Activated CD8-positive, alpha-beta memory T cell treated with anti-CD3 and anti-CD28 coated beads, Interleukin-2, amount 50 U/mL, for 48 hours (primary cell): ENCODE results near the gene FPR1.
A peak's percentile ranks its signal among the peaks of the same experiment; 100 is the strongest.

ENCODE experiments used
- DNase-seq: peaks from one replicate; pipeline ENCODE4 v3.0.0-alpha.2; 2020

FPR1 gene, protein sequence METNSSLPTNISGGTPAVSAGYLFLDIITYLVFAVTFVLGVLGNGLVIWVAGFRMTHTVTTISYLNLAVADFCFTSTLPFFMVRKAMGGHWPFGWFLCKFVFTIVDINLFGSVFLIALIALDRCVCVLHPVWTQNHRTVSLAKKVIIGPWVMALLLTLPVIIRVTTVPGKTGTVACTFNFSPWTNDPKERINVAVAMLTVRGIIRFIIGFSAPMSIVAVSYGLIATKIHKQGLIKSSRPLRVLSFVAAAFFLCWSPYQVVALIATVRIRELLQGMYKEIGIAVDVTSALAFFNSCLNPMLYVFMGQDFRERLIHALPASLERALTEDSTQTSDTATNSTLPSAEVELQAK

GRCh38 chr19:51751655-51752054, at the start of gene FPR1:
Gene FPR1 (minus strand): TSS chr19:51751878. CDS start chr19:51746994, 4,884 bp downstream.
- DNase-seq = no peak

- no peak for DNase-seq
Observed at GRCh38 chr19:51800473-51801244, 49.0 kb upstream of the FPR1 start.

DNA sequence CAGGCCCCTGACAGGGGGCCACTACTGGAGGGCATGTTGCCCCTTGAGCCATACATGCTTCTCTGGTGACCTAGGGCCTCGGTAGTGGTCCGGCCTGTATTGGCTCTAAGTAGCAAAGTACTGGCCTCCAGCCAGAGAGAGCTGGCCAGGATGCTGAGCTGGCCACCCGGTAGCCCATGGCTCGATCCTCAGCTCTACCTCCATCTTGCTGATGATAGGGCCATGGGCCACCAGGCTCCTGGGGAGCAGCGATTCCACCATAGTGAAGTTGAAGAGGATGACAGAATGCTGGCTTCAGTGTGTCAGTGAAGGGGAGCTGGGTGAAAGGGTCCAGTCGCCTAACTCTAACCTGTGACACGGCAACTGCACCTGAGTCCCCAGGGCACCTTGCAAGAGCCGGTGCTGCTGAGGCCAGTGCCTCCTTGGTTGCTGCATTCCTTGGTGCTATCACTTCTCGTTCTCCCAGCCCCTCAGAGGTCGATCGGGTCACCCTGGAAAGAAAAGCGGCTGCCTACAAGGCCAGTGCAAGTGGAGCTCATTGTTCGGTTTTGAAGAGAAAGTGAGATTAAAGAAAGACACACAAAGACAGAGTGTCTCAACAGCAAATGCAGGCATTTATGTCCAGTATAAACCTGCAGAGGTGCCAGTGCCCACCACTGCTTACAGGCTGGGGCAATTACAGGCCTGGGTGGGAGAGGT, 48.2 kb upstream of the FPR1 start:
- no peak for DNase-seq

DNA sequence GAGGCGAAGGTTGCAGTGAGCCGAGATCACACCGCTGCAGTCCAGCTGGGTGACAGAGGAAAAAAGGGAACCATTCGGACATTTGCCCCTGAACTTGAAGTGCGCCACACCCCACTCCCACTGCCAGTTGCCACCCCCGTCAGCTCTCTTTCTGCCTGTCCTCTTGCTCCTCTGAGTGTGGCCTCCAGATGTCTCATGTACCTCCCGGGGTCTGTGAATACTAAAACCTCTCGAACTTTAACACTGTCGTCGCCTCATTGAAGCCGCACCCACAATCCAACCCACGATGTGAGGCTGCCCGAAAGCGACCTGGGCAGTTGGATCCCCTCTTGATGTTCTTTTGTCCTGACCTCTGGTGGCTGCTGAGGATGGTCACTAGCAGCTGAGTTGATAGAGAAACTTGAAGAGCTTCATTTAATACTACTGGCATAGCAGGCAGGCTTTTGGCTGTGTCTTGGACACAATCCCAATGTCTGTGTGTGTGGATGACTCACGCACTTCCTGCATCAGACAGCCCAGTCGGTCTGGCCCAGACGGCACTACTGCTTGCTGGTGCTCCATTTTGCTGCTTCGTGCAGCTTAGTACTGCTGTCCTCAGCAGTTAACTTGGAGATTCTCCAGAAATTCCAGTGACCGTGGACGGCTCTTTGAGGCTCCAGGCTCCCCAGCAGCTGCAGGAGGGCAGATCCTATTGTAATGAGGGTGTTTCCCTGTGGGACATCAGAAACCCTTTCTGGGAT, 47.5 kb upstream of the FPR1 start:
- DNase-seq = no peak

GRCh38 chr19:51798062-51798461, 46.4 kb upstream of the FPR1 start:
- DNase-seq = no peak

DNA sequence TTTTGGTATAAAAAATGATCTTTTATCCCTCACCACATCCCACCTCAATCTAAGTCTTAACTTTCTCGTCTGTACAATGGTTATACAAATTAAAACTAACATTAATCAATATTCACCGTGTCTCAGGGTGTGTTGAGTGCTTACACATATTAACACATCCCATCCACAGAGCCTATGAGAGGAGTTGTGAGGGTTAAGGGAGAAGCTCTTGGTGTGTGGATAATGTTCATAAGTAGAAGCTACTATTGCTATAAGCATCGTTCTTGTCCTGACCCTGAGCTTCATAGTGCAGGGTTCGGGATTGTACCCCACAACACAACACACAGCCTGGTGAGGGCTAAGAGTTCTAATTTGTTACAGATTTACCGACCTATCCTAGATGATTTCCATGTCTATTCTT, 45.8 kb upstream of the FPR1 start:
- no peak for DNase-seq

DNA sequence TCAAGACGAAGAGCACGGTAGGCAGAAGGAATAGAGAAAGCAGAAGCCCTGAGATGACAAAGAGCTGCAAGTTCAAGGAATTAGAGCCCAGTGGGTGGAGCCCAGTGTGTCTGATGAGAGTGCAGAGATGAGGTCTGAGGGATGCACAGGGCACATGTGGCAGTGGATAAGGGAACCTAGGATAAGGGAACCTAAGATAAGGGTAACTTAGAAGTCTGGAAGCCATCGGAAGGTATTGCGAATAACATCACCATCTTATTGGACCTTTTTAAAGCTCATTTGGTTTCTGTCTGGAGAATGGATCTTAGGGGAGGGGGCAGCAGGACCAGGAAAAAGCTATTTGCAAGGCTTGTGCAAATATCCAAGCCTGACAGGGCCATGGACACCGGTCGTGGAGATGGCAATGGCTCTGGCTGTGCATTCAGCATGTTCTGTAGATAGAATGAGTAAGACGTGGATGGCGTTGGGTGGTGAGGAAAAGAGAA, 44.6 kb upstream of the FPR1 start:
- no peak for DNase-seq

GRCh38 chr19:51794885-51795490, 43.3 kb upstream of the FPR1 start, which contains the start of gene FPR3:
Gene FPR3 (plus strand): TSS chr19:51795157. CDS start chr19:51823749, 28,592 bp downstream.
- no peak for DNase-seq

- DNase-seq = no peak
Observed at GRCh38 chr19:51793994-51794393, 42.3 kb upstream of the FPR1 start.

GRCh38 chr19:51792932-51793331, 41.3 kb upstream of the FPR1 start:
- no peak for DNase-seq

DNA sequence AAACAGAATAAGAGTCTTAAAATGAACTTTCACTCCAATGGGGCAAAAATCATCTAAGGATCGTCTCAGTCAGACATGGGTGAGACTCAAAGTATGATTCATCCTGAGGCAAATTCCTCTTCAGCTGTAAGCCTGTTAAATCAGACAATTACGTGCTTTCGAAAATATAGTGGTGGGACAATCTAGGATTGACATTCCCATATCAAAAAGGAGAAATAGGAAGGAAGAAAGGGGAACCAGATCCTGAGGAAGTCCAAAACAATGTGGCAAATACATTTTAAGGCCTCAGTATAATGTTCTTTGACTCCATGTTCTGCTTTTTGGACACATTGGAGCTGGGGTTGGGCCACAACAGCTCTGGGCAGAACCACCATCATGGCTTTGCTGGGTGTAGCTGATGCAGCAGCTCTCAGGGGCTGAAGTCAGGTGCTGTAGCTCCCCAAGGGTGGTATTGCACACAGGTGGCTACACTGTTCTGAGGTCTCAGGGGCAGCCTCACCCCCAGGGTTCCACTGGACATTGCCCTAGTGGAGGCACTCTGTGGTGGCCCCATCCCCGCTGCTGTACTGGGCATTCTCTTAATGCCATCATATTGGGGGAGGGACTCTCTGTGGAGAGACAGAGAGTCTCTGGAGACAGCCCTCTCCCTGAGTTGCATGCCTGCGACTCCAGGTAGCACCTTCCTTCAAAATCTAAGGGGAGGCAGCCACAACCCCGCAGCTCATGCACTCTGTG, 37.5 kb upstream of the FPR1 start:
- DNase-seq = no peak

DNA sequence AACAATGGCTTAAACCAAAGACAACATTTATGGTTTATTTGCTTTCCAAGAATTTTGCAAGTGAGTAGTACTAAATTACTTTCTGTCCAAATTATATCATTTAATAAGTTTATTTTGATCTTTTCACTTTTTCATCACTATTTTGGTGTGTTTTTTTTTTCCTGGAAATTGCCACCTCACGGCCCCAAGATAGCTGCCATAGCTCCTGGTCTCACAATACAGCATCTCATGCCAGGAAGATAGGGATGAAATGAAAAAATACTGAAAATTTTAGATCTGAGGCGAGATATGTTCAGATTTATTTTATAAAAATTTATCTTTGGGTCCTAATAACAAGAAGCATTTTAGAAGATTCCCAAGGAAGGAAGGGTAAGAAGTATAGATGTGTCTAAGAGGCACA, 36.4 kb upstream of the FPR1 start:
- no peak for DNase-seq

- no peak for DNase-seq
Observed at GRCh38 chr19:51786646-51787494, 35.2 kb upstream of the FPR1 start.

- peak; percentile 48 for DNase-seq
Observed at GRCh38 chr19:51784922-51785690, 33.4 kb upstream of the FPR1 start.

DNA sequence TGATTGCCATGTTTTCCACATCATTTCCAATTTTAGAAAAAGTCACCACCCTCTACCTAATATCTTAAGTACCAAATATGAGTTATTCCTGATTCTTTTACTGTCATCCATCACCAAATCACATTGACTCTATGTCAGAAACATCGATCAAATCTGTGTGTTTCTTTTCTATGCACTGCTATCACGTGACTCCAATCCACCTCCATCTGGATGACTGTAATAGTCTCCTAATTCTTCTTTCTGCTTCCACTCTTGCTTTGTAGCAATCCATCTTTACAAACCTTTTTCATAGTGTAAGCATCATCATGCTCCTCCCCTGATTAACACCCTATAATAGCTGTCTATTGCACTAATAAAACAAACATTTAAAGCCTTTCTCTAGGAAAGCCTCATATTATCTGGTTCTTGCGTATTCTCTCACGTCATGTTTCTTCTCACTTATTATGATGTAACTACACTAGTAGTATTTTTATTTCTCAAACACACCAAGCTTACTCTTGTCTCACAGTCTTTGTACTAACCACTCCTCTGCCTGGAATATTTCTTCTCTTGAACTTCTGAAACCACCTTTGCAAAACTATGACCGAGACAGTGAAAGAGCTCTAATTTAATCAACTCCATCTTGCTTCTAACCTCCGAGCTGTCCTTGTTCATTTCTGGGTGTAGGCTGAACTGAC, 32.6 kb upstream of the FPR1 start:
- DNase-seq = no peak

- DNase-seq = no peak
Observed at GRCh38 chr19:51783372-51783771, 31.7 kb upstream of the FPR1 start.

DNA sequence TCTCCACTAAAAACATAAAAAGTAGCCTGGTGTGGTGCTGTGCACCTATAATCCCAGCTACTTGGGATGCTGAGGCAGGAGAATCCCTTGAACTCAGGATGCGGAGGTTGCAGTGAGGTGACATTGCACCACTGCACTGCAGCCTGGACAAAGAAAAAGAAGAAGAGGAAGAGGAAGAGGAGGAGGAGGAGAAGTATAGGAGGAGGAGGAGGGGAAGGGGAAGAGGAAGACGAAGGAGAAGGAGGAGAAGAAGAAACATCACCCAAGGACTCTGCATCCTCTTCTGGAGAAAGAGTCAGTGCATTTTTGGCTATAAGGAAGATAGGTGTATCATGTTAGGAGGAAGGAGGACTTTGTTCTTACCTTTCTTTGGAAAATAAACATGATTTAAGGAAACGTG, 30.3 kb upstream of the FPR1 start:
- DNase-seq = no peak

- no peak for DNase-seq
Observed at GRCh38 chr19:51780270-51780669, 28.6 kb upstream of the FPR1 start.

GRCh38 chr19:51779703-51780102, 28.0 kb upstream of the FPR1 start:
- DNase-seq = no peak
